Activated CD8-positive, alpha-beta memory T cell treated with anti-CD3 and anti-CD28 coated beads, Interleukin-2, amount 50 U/mL, for 1 hour (primary cell): ENCODE data around the gene MAP3K6.
"Not testable (repeated sequence)": the region's sequence is repeated elsewhere in the genome, so short reads cannot be mapped to it uniquely, and the experiment has no call there.

Experiments
- DNase-seq: peaks from one replicate; pipeline ENCODE4 v3.0.0-alpha.2; 2020; ENCODE audit errors: extremely low read depth

MAP3K6 gene

DNA sequence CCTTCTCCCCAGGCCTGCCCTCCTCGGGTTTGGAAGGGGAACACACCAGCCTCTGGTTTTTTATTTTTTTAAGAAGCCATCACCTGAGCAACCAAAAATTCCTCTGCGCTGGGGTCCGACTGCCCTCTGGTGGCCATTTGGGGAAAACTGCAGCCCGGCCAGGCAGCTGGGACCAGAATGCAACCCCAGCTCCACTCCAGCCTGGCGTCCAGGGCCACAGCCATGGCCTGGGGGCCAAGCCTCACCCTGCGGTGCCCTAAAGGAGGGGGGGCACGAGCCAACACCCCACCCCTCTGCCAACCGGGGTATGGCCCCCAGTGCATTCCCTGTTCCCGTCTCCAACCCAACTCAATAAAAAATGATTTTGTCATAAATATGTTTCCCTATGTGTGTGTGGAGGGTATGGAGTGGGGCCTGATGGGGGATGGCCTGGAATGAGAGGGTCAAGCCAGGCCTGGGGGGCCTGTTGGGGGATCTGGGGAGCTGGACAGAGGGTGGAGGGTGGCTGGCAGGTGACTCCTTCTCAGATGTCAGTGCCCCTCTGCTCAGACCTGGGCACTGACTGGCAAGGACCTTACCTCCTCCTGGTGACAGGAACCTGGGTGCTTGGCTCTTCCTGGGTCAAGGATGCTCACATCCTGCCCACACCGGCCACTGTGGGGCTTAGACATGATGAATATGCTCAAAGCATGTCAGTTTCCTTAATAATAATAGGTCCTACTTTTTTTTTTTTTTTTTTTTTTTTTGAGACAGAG lies 28.9 kb upstream of the MAP3K6 start:
- peak; percentile 39 for DNase-seq

DNA sequence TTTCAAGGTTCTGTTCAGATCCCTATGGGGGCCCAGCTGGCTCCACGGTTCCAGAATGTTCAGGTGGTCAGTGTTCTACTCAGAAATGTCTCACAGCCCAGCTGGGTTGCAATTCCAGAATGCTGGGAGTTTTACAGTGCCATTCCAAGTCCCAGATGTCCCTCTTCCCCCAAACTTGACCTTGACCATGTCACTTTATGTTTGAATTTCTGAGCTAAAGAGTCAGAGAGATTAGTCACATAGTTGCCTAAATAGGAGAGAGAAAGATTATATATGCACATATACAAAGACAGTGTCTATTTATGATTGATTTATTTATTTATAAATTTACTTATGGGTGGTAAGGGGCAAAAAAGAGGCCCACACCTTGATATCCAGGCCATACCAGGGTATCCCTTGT lies 28.2 kb upstream of the MAP3K6 start:
- no peak for DNase-seq

DNA sequence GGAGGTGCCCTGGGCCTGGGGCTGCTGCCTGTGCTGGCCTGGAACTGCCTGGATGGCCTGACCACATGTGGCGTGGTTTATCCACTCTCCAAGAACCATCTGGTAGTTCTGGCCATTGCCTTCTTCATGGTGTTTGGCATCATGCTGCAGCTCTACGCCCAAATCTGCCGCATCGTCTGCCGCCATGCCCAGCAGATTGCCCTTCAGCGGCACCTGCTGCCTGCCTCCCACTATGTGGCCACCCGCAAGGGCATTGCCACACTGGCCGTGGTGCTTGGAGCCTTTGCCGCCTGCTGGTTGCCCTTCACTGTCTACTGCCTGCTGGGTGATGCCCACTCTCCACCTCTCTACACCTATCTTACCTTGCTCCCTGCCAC lies 27.5 kb upstream of the MAP3K6 start:
- no peak for DNase-seq

DNA sequence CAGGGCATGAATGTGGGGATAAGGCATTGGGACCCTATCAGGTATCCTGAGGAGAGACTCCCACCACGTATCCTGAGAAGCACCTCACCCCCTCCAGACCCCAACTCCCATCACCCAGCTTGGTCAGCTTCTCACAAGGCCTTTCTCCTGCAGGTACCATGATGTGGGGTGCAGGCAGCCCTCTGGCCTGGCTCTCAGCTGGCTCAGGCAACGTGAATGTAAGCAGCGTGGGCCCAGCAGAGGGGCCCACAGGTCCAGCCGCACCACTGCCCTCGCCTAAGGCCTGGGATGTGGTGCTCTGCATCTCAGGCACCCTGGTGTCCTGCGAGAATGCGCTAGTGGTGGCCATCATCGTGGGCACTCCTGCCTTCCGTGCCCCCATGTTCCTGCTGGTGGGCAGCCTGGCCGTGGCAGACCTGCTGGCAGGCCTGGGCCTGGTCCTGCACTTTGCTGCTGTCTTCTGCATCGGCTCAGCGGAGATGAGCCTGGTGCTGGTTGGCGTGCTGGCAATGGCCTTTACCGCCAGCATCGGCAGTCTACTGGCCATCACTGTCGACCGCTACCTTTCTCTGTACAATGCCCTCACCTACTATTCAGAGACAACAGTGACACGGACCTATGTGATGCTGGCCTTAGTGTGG lies 27.0 kb upstream of the MAP3K6 start:
- DNase-seq: no peak

DNA sequence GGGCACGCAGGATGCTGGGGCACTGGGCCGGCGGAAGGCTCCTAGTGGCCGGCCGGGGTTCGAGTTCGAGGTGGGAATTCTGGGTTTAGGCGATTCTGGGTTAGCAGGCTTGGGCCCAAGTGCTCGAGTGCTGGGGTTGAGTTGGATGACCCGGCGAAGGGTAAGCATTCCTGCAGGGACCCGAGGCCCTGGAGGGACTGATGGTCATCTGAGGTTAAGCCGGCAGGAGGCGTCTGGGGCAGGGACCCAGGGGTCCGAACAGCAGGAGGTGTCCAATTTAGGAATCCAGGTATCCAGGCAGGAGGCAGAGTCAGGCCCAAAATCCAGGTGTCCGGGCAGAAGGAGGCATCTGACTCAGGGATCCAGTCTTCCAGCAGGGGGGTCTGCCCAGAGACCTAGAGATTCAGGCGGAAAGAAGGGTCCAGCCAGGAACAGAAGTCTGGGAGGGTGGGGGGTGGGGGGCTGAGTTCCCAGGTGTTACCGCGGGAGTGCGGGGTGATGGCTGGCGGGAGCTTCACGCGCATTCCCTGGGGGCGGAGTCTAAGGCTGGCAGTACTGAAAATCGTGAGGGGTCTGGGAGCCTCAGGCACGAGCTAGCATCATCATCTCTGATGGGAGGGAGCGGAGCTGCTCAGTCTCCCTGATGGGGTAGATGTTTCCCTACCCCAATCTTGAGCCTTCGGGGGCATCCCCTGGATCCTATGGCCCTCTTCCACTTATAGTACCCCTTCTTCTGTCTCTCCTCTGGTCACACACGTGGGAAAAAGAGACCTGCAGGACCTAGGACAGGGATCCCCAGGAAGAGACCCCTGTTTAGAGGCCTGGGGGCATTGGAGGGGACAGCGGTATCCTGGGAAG lies 26.2 kb upstream of the MAP3K6 start:
- DNase-seq: no peak

DNA sequence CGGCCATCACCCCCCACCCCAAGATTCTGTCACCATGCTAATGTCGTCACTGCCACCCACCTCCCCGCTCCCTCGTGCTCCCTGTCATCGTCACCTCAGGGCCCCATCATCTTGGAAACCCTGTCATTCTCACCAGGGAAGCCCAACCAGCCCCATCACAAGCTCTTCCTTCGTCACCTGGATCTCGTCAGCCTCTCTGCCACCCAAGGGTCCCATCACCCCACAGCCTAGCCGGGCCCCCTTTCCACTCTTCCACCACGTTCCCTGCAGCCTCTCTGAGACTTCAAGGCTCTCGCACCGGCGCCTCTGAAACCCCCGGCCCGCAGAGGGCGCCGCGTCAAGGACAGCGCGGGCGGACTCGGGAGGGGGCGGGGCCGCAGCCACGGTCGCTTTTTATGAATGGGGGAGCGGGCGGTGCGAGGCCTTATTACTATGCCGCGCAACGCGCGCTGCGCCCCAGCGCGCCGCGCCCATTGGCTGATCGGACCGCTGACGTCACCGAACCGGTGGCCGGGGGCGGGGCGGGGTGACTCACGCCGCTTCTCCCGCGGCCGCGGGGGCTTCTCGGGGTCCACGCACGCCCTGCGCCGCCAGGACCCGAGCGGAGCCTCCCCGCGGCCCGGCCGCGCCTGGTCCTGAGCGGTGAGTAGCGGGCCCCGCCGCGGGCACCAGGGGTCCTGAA lies 25.5 kb upstream of the MAP3K6 start, which contains the start of gene GPR3:
GPR3 (plus strand) TSS at position 527 of the 682 bp plus-strand sequence. CDS start 1,177 bp downstream, outside the sequence.
- peak; percentile 86 for DNase-seq

DNA sequence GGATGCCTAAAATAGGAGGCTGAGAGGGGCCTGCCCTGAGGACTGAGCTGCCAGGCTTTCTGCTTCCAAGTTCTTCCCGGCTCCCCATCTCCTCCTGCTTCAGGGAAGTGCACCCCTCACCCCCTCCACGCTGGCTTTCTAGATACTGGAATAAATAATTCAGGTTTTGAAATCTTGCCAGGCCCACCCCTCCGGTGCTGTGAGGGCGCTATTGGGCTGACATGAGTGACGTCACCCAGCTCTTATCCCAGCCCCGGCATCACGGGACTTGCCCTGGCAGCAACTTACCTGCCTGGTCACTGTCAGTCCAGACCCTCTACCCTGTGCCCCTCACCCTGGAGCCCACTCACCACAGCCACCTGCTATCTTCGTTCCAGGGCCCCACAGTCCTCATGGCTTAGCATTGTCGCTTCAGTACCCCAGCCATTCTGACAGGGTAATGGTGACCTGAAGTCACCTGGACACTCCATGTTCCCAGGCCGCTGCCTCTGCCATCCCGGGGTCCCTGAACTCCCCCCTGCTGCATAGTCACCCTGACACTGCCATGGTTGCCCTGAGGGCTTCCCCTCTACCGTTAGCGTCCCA lies 24.8 kb upstream of the MAP3K6 start:
- no peak for DNase-seq

DNA sequence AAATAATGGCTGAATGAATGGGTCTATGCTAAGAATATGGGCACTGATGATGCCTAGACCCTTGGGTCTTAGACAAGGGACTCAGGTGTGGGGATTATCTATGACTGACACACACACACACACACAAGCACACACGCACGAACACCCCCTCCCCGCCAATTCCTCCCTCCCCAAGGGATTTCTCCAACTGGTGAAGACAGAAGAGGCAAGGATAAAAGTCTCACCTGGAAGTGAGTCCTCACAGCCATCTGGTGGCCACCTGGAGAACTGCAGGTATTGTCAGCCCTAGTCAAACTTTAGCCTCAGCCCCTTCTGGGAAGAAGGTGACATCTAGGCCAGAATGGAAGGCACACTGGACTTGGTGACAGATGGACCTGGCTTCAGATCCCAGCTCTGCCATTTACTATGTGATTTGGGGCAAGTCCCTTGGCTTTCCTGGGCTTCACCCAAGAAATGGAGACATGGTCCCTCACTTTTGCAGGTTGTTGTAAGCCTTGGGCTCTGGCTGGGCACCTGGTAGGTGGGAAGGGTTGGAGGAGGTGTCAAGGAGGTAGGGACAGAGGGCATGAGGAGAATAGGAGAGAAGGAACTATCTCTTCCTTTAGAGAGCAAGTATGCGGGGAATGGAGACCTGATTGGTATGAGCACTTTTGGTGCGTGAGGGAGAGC lies 21.7 kb upstream of the MAP3K6 start:
- no peak for DNase-seq

DNA sequence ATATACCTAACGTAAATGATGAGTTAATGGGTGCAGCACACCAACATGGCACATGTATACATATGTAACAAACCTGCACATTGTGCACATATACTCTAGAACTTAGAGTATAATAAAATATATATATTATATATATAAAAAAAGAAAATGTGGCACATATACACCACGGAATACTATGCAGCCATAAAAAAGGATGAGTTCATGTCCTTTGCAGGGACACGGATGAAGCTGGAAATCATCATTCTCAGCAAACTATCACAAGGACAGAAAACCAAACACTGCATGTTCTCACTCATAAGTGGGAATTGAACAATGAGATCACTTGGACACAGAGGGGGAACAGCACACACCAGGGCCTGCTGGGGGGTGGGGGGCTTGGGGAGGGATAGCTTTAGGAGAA lies 18.0 kb upstream of the MAP3K6 start:
- DNase-seq: not testable (repeated sequence)

DNA sequence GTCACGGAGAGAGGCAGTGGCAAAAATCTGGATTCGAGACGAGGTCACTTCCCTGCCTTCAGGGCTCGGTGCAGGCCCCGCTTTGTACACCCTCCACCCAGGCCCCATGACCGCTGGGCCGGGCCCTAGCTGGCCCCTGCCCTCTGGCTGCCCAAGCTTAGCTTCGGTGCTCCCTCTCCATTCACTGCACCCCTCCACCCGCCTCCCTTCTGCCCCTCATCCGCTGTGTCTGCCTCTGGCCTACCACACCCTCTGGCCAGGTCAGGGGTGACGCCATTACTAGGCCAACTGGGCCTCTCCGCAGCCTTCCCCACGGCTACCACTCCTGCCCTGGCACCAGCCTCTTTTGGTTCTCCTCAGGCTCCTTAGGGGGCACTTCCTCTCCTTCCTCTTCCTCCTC lies 16.9 kb upstream of the MAP3K6 start:
- DNase-seq: no peak

DNA sequence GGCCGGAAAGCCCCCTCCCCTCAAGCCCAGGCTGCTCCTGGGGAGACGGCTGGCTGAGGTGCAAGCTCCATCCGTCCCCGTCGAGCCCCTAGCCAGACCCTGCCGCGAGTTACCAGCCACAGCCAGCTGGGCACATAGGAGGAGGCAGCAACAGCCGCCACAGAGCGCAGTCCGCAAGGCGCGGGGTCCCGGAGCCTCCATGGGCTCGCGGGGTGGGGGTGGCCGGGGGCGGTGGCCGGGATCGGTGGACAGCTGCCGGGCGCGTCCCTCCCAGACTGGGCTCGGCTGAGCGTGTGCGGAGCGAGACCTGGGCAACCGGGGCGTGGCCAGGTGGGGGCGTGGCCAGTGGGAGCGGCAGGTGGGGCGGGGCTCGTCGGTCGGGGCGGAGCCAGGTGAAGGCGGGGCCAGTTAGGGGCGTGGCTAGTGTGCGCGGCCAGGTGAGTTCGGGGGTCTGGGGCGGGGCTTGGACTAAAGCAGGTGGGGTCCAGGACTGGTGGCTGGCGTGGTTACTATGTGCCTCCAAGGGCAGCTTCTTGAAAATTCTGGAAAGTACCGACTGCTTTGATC lies 16.4 kb upstream of the MAP3K6 start, which contains the start of gene CD164L2:
CD164L2 (minus strand) TSS at position 295 of the 567 bp plus-strand sequence; CDS start at position 201, 94 bp downstream.
- no peak for DNase-seq

DNA sequence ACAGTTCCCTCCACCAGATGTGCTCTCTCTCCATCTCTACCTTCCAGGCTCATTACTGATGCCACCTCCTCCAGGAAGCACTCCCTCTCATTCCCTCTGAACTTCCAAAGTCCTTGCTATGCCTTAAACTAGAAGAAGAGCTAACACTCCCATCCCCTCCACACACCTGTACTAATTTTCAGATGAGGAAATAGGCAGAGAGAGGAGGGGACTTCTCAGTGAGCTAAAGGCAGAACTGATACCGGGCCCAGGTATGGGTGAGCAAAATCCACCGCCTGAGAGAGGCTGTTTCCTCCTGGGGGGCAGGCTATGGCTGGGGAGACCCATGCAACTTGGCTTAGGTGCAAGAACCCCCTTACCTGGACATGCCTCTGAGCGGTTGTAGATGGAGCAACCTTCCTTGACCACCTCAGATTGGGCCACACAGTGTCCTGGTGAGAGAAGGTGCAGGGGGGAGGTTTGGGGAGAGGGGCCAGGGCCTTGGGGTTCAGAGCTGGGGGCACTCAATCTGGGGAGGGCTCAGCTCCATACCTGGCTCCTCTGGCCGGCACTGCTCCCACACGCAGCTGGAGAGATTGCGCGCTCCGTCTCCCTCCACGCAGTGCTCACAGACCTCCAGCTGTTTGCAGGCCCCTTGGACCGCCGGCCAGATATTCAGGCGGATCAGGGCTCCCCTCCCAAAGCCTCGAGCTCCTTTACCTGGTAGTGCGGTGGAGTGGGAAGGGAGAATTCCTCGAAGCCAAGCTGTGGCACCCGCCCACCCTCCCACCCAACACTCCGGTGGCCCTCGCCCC lies 15.4 kb upstream of the MAP3K6 start:
- no peak for DNase-seq

DNA sequence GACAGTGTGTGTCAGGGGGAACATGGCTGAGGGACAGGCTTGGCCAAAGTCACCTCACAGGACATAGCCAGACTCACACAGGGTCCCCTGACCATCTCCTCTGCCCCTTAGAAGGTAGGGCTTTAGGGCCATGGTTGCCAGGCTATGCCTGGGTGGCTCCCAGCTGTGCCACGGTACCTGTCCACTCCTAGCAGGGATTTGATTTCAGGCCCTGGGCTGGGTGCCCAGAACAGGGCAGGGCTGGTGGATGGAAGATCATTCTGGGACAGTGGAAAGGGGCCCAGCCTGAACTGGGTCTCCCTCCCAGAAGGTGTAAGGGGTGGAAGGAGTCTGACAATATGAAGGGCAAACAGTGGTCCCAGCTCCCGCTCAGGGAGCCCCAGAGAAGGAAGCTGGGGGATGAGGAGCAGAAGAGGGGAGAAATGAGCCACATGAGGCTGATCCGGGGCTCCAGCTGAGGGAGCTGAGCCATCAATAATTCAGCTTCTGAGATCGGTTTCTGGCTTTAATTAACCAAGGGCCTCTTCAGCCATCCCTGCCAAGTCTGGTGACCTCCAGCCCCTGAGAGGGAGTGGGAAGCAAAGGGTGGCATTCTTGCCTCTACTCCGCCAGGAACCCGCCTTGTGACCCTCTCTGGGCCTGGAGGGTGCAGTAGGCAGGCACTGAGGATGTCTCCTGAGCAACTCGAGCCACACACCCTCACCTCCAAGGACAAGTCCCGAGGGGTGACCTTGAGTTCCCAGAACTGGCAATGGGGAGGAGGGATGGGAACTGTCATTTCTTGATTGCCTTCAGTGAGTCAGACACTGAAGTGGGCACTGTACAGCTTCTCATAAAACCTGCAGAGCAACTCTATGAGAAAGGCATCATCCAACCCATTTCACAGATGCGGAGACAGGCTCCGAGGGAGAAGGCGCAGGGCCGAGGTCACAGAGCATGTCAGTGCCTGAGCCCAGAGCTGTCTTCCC lies 14.3 kb upstream of the MAP3K6 start:
- DNase-seq: no peak

DNA sequence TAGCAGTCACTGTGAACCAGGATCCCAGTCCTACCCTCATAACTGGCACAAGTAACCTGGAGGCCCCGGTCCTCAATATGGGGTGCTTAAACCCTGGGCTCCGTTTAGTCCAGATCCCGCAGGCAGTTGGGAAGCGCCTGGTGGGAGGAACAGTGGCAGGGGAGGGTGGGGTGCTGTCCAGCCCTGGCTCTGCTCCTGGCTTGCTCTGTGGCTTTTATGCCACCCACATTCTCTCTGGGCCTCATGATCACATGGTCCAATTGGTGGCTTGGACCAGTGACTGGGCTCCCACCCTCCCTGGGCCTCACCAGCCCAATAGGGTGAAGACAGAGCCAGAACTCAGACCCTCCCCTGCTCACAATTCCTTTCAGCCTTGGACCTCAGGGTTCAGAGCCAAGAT lies 13.5 kb upstream of the MAP3K6 start:
- no peak for DNase-seq

DNA sequence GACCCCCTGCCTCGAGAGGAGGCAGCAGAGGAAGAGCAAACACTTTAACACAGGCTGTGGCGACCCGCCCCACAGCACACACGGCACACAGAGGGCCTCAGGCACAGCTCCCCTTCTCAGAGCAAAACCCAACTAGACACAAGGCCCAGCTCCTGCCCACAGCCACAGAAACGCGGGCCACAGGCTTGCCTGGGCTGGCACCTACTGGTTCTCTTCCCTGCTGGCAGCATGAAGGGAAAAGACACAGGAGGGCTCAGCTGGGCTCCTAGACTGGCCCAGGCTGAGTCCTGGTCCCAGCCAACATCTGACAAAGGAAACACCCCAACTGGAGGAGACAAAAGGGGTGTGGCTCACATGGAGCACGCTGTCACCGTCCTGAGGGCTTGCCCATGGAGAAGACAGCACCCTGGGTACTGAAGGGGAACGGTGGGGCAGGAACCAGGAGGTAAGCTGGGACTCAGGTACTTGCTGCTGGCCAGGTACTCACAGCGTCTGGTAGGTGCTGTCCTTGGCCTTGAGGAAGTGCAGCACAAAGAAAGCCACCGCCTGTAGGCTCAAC lies 12.9 kb upstream of the MAP3K6 start:
- DNase-seq: no peak

DNA sequence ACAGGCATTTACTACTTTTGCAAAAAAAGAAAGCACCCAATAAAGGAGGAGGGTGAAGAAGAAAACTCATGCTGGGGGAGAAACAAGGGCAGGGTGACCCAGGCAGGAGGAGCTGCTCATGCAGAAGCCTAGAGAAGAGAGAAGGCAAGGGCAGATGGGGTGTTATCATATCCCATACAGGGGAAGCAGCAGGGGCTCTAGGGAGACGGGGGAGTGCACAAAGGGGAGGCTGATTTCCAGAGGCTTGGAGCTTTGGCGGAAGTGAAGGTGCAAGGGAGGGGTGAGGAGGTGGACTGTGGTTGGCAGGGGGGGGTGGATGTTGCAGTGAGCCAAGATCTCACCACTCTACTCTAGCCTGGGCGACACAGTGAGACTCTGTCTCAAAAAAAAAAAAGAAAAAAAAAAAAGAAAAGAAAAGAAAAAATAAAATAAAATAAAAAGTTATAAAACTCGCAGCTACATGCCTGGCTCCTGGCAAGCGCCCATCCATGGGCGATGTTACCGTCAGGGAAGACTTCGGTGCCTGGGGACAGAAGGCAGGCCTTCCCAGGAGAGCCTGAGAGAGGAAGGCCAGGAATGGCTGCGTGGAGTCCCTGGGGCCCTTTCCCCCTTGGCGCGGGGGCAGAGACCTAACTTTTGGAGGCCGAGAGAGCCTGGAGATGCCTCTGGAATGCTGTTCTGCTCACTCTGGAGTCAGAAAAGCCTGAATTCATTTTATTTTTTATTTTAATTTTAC lies 11.2 kb upstream of the MAP3K6 start:
- no peak for DNase-seq

DNA sequence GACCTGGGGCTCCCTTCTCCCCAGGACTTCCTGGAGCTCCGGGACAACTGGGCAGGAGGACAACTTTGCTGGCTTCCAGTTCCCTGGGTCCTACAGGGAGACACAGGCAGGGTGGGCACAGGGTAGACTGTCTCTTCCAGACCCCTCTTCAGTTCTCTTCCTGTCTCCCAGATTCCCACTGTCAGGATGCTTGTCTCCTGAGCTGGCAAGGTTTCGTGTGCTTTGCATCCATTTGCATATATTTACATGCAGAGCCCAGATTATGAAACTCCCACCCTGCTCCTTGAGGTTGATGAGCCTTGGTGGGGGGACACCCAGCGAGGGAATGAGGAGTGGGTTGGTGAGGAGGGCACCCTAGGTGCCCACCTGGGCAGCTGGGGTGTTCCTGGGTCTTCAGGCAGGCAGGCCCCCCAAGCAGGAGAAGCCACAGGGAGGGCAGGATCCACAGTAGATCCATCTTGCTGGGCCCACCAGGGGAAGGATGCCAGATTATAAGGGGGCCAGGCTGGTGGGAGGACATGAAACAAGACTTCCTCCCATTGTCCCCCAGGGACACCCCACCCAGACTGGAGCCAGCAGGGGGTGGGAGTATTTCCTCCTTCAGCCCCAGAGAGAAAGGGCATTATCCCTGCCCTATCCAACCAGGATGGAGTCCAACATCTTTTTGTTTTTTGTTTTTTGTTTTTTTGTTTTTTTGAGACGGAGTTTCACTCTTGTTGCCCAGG lies 7.8 kb upstream of the MAP3K6 start, which contains the start of gene FCN3:
FCN3 (minus strand) TSS at position 463 of the 725 bp plus-strand sequence; CDS start at position 457, 6 bp downstream.
- DNase-seq: no peak
